Activated CD4-positive, alpha-beta T cell treated with anti-CD3 and anti-CD28 coated beads for 24 hours (primary cell): ENCODE results near the gene HMGB1.

Source experiments
- DNase-seq, 2 donors: peaks; one replicate each; pipeline ENCODE4 v3.0.0-alpha.2; 2020; ENCODE audit warnings: low read depth in 2 of 2

Gene HMGB1

GRCh38 chr13:30429721-30430694, 35.7 kb downstream of the HMGB1 start:
- DNase-seq: peak in 1 of 2 donors; percentile 22

GRCh38 chr13:30429235-30429634, 36.5 kb downstream of the HMGB1 start:
- no peak for DNase-seq

GRCh38 chr13:30423891-30424290, 41.8 kb downstream of the HMGB1 start:
- DNase-seq: no peak

DNA sequence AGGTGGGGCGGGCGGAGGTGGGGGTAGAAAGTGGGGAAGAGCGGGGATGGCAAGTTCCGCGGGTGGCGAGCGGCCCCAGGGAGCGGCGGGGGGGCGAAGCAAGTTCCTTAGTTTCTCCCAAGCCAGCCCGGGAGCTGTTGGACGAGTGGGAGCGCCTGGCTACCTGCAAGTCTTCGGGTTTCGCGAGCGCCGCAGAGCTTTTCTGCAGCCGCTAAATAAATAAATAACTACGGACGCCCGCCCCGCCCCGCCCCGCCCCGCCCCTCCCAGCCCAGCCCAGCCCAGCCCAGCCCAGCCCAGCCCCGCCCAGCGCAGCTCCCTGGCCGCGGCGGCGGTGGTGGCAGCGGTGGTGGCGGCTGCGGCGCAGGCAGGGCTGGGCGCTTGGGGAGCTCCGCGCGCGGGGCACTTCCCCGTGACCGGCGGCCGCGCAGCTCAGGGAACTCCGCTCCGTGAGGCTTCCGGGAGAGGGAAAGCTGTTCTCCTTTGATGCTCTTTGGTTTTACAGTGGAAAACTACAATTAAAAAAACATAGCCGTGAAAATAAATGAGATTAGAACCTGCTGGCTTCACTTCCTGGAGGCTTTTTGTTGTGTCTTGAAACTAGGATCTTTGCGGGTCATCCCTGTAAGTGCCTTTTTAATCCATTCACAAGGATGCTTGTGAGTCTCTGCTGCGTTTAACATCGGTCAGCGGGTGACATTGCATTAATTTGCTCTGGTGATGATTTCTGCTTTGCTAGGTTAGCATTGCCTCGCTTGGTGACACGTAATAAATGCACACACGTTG, 43.5 kb downstream of the HMGB1 start, which contains the start of gene UBE2L5:
TSS of gene UBE2L5 (plus strand) at position 440 of the 786 bp plus-strand sequence. CDS start 5,498 bp downstream, outside the sequence.
- DNase-seq: peak; percentile 36 to 60

DNA sequence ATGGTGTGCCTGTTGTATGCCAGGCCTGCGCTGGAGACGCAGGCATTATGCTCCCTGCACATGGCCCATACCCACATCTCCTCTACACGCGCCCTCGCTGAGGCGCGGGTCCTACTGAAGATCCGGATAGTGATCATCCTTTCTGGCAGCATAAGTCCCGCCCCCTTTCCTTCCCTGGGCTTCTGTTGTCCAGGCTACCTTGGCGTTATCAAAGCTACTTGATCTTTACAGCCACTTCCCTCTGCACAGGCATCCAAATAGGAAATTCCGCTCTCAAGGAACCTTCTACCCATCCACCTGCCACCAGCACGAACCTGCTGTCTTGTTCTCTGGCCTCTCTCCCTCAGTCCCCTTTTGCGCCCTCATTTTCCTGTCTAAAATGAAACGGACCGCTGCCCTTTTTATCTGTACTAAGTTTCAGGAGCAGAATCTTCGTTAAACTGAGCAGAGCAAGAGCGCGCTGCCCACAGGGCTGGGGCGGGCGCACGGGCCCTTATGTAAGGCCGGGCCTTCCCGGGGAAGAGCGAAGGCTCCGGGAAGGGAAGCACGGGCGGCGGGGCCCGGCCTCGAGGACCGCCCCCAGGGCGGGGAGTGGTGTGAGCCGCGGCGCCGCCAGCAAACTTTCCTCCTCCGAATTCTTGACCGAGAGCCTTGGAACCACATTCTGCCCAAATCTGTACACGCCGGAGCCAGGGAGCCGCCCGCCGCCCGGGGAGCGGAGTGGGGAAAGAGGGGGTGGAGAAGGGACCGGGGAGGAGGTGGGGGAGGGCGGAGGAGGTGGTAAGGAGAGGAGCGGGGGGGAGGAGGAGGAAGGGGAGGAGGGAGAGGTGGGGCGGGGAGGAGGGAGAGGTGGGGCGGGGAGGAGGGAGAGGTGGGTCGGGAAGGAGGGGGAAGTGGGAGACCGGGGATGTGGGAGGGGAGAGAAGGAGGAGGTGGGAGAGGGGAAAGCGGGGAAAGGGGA, 44.4 kb downstream of the HMGB1 start:
- peak in 1 of 2 donors; percentile 25 for DNase-seq

GRCh38 chr13:30418717-30419459, 46.8 kb downstream of the HMGB1 start:
- no peak for DNase-seq

DNA sequence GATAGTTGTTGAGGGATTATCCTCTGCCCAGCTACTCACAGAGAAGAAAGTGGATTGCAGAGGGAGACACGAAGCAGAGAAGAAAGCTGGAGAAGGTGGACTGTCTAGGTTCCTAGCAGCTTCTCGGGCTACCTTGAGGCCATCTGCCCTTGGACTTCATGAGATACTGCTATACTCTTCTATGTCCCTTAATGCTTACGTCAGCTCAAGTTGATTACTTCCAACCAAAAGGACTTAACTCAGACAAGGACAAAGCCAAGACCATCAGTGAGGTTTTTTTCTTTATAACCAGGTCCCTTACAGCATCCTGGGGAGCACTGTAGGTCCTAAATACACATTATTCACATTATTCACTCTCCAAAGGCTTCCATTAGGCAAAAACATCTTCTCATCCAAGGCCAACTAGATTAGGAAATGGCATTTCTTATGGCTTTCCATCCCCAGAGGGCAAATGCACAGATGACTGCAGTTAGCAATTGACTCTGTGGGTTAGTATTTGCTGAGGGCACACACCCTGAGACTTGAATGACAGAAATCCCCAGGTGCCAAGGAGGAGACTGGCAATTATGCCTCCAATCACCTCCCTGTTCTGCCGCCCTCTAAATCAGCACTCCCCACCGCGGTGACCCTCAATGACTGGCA, 47.5 kb downstream of the HMGB1 start:
- DNase-seq: no peak

DNA sequence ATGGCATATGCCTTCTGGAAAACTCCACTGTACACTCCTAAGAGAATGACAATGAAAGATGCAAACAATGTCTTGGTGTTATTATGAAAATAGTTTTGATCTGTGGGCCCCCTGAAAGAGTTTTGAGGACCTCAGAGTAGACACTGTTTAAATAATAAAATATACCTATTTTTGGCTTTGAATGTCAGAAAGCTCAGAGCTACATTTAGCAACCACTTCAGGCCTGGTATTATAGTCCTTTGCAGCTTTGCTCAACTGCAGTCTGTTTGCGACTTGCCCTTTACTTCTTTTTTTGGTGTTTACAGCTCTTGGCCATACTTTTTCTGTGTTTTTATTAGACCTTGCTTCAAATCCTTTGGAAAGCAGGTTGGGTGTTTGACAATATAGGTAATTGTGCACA, 49.3 kb downstream of the HMGB1 start:
- DNase-seq: no peak

- no peak for DNase-seq
These were observed 50.2 kb downstream of the HMGB1 start for GRCh38 chr13:30415430-30416030.

- no peak for DNase-seq
These were observed 51.9 kb downstream of the HMGB1 start for GRCh38 chr13:30413842-30414241.

- DNase-seq: no peak
These were observed 53.4 kb downstream of the HMGB1 start for GRCh38 chr13:30412346-30412745.

GRCh38 chr13:30410705-30411125, 55.0 kb downstream of the HMGB1 start:
- no peak for DNase-seq

DNA sequence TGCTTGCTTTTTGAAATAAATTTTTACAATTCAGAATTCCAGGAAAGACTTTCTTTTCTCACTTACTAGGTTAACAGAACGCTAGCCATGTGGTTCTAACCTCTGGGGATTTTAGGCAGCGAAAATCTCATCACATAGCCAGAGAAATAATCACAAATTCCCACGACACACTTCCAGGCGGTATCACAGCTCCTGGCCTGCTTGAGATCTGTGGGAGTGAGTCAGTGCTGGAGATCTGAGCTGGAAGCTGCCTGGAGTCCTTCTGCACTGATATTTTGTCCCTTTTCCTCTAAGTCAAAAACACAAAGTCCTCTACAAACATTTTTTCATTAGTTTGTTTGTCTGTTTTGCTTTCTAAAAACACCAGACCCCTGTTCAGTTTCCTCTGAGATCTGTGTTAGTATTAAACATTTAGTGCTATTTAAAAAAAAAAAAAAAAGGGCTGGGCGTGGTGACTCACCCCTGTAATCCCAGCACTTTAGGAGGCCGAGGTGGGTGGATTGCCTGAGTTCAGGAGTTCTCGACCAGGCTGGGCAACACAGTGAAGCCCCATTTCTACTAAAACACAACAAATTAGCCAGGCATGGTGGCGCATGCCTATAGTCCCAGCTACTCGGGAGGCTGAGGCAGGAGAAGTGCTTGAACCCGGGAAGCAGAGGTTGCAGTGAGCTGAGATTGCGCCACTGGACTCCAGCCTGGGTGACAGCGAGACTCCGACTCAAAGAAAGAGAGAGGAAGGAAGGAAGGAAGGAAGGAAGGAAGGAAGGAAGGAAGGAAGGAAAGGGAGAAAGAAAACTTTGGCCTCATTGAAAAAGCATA, 55.6 kb downstream of the HMGB1 start:
- DNase-seq: no peak

DNA sequence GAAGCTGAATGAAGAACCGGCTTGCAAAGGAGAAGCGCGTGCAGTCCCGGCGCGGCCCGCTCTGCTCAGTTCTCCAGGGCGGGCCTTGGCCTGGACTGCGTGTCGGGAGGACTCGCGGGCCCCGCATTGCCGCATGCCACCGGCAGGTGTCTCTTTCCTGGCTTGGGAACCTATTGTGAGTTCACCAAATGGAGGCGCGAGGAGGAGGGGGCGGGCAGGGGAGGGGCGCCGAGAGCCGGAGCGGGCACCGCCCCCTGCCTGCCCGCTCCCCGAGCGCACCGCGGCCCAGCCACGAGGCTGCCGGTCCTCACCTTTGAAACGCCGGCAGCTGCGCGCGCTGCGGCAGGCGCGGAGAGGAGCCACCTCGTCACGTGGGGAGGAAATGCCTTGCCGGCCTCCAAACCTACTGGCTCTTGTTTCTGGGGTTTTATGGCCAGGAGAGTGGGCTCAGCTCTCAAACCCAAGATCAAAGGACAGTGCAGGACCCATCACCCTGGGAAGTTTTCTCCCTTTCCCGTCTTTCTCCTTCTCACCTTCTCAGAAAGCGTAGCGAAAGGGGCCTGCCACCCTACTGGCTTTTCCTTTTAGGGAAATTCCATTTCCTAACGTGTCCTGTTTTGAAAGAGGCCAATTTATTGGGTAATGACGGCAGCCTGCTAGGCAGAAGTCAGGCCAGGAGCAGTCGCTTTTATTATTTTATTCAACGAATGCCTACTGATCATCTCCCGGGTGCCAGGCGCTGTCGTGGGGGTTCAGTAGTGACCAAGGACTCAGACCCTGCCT, 57.2 kb downstream of the HMGB1 start:
- DNase-seq: peak; percentile 90 to 91

DNA sequence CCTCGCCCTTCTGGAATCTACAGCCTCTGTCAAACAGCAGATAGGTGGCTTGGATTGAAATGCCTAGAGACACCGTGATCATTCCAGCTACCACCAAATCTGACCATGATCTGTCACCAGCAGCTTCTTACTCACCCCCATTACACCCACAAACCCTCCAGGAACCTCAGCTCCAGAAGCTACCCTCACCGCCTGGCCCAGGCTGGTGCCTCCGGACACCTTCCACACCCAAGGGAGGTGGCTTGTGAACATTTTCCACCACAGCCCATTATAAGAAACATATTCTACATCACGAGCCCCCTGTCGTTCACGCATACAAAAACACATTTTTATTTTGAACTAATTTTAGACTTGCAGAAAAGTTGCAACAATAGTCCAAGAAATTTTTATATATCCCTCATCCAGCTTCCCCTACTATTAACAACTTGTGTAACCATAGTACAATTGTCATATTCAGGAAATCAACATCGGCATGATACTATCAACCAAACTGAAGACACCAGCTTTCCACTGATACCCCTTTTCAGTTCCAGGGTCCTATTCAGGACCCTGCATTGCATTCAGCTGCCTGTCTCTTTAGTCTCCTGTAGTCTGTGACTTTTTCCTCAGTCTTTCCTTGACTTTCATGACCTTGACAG, 58.8 kb downstream of the HMGB1 start:
- no peak for DNase-seq
